ENCODE results near the gene WDTC1. TPM values are rescaled to one million over a fixed set of nuclear protein-coding genes. Genes with fewer than 3 reads are reported as not detected.

WDTC1 gene
- polyA plus RNA-seq, 1 donor (not counting 4 experiments of a cell fraction or from before 2014, with no cell fraction given): 5.1 TPM

DNA sequence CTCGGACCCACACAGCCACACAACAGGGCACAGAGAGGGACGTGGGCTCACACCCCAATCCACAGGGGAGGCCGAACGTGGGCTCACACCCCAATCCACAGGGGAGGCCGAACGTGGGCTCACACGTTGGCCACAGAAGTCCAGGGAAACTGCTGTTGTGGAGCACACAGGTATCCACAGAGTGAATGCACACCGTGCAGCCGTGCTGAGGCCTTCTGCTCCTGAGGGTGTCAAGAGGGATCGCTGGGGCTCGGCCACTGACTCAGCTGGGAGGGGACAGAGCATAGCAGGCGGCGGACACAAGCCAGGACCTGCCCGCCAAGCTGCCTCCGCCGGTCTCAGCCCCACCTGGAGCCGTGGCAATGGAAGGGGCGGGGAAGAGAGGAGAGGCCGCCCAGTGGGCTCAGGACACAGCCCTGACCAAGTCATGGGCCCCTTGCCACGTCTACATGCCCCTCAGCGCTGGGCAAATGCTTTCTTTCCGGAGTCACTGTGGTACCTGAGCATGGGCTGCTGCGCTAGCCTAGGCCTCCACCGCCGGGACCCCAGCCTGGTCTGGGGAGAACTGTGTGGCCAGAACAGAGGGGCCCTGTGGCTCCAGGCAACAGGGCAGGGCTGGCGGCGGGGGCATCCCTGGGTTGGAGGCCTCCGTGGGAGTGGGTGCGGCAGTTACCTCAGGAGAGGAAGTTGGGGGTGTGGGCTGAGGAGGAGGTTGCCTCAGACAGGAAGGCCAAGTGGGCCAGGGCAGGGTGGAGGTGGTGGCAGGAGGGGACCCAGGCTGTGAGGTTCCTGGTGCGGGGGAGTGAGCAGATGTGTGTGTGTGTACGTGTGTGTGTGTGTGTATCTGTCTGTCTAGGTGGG lies 108.6 kb downstream of the WDTC1 start:
- TF ChIP-seq, protein P1, sequence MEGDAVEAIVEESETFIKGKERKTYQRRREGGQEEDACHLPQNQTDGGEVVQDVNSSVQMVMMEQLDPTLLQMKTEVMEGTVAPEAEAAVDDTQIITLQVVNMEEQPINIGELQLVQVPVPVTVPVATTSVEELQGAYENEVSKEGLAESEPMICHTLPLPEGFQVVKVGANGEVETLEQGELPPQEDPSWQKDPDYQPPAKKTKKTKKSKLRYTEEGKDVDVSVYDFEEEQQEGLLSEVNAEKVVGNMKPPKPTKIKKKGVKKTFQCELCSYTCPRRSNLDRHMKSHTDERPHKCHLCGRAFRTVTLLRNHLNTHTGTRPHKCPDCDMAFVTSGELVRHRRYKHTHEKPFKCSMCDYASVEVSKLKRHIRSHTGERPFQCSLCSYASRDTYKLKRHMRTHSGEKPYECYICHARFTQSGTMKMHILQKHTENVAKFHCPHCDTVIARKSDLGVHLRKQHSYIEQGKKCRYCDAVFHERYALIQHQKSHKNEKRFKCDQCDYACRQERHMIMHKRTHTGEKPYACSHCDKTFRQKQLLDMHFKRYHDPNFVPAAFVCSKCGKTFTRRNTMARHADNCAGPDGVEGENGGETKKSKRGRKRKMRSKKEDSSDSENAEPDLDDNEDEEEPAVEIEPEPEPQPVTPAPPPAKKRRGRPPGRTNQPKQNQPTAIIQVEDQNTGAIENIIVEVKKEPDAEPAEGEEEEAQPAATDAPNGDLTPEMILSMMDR (optimal IDR thresholded peaks at IDR 0.05 in 1 of 3, IDR thresholded peaks at IDR 0.05 in 1 of 3, conservative IDR thresholded peaks at IDR 0.05 in 1 of 3; ENCODE audit: extremely low read depth in 1 of 3, insufficient read depth in 2 of 3, low read length in 3 of 3): peak in 1 of 3 experiments; percentile 3
- no peak for TF ChIP-seq EZH2 (IDR thresholded peaks at IDR 0.05; ENCODE audit: low read length)
- no peaks in the 10 kb centered on the region for H3K27me3 ChIP-seq (ENCODE audit: control insufficient read depth, extremely low read depth, insufficient read depth, low read length)
- H3K4me2 ChIP-seq (ENCODE audit: control insufficient read depth, extremely low read depth, insufficient read depth, low read depth, low read length): peak overlapping the region; percentile 97
- no peaks in the 10 kb centered on the region for H3K9me1 ChIP-seq (ENCODE audit: control insufficient read depth, extremely low read depth, insufficient read depth, low read length)
- H3K27ac ChIP-seq (ENCODE audit: control insufficient read depth, insufficient read depth, low read length): peak overlapping the region; percentile 87
- H3K9me3 ChIP-seq (ENCODE audit: control insufficient read depth, low read depth, low read length): no peaks in the 10 kb centered on the region
- dilution Hi-C loops (cut with MboI; ENCODE audit: extremely low pct_ligation_motif_present, low sequenced_read_pairs): no loop called here
- H3K4me3 ChIP-seq (ENCODE audit: control insufficient read depth in 2 of 3, extremely low read depth in 1 of 3, insufficient read depth in 2 of 3, low read depth in 1 of 3, low read length in 3 of 3): peak overlapping the region; percentile 66 to 89 (median 77)
- H3K9ac ChIP-seq (ENCODE audit: control insufficient read depth, extremely low read depth, insufficient read depth, low read length): peak overlapping the region; percentile 77
- H3K4me1 ChIP-seq (ENCODE audit: control insufficient read depth, extremely low read depth, insufficient read depth, low read length): peaks cover 35% of the 10 kb centered on the region
- FAIRE-seq (peak; percentile 75), DNase-seq (ENCODE audit: low read depth, low spot score) (peak; percentile 90)
- H4K20me1 ChIP-seq (ENCODE audit: control insufficient read depth, extremely low read depth, insufficient read depth, low read length): no peaks in the 10 kb centered on the region
- peaks cover 10% of the 10 kb centered on the region for H3K79me2 ChIP-seq (ENCODE audit: control insufficient read depth, insufficient read depth, low read length)
- H2AFZ ChIP-seq (ENCODE audit: control insufficient read depth, low read length): peak overlapping the region; percentile 70
- peaks cover 4 to 9% of the 10 kb centered on the region in 2 experiments for H3K36me3 ChIP-seq (ENCODE audit: control insufficient read depth in 2 of 2, extremely low read depth in 1 of 2, insufficient read depth in 2 of 2, low read length in 2 of 2)

DNA sequence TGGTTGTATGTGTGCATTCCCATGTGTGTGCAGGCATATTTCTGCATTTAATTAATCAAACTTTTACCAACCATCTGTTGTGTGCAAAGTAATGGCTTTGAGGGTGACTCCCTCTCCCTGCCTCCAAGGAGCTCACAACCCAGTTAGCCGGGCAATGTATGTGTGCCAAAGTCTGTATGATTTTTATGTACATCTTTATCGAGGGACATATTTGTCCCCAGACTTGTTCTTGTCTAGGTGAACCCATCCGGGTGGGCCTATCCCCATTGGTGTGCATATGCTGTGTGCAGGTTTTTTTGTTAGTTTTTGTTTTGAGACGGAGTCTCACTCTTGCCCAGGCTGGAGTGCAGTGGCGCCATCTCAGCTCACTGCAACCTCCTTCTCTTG lies 109.2 kb downstream of the WDTC1 start:
- FAIRE-seq (no peak), DNase-seq (ENCODE audit: low read depth, low spot score) (no peak)
- peaks cover 4 to 9% of the 10 kb centered on the region in 2 experiments for H3K36me3 ChIP-seq (ENCODE audit: control insufficient read depth in 2 of 2, extremely low read depth in 1 of 2, insufficient read depth in 2 of 2, low read length in 2 of 2)
- H3K9me1 ChIP-seq (ENCODE audit: control insufficient read depth, extremely low read depth, insufficient read depth, low read length): no peaks in the 10 kb centered on the region
- TF ChIP-seq EZH2 (IDR thresholded peaks at IDR 0.05; ENCODE audit: low read length): no peak
- TF ChIP-seq, protein P1 (optimal IDR thresholded peaks at IDR 0.05 in 1 of 3, IDR thresholded peaks at IDR 0.05 in 1 of 3, conservative IDR thresholded peaks at IDR 0.05 in 1 of 3; ENCODE audit: extremely low read depth in 1 of 3, insufficient read depth in 2 of 3, low read length in 3 of 3): no peak
- H3K27ac ChIP-seq (ENCODE audit: control insufficient read depth, insufficient read depth, low read length): peak overlapping the region; percentile 87
- peak overlapping the region; percentile 66 to 89 (median 77) for H3K4me3 ChIP-seq (ENCODE audit: control insufficient read depth in 2 of 3, extremely low read depth in 1 of 3, insufficient read depth in 2 of 3, low read depth in 1 of 3, low read length in 3 of 3)
- H3K79me2 ChIP-seq (ENCODE audit: control insufficient read depth, insufficient read depth, low read length): peaks cover 10% of the 10 kb centered on the region
- peak overlapping the region; percentile 77 for H3K9ac ChIP-seq (ENCODE audit: control insufficient read depth, extremely low read depth, insufficient read depth, low read length)
- dilution Hi-C loops (cut with MboI; ENCODE audit: extremely low pct_ligation_motif_present, low sequenced_read_pairs): no loop called here
- H2AFZ ChIP-seq (ENCODE audit: control insufficient read depth, low read length): peak overlapping the region; percentile 20
- peak overlapping the region; percentile 97 for H3K4me2 ChIP-seq (ENCODE audit: control insufficient read depth, extremely low read depth, insufficient read depth, low read depth, low read length)
- H3K4me1 ChIP-seq (ENCODE audit: control insufficient read depth, extremely low read depth, insufficient read depth, low read length): peaks cover 37% of the 10 kb centered on the region
- H3K9me3 ChIP-seq (ENCODE audit: control insufficient read depth, low read depth, low read length): no peaks in the 10 kb centered on the region
- H3K27me3 ChIP-seq (ENCODE audit: control insufficient read depth, extremely low read depth, insufficient read depth, low read length): no peaks in the 10 kb centered on the region
- H4K20me1 ChIP-seq (ENCODE audit: control insufficient read depth, extremely low read depth, insufficient read depth, low read length): no peaks in the 10 kb centered on the region
